Suprapubic skin (tissue), 4 donors: ENCODE measurements around the gene PPME1. TPM values are rescaled to one million over a fixed set of nuclear protein-coding genes. Genes with fewer than 3 reads are reported as not detected.

ENCODE experiments used
- DNase-seq, 2 donors: peaks; one replicate each; pipeline ENCODE4 v3.0.0-alpha.2; 2019; ENCODE audit warnings: low spot score in 2 of 2
- H3K27ac ChIP-seq: fragments of 200-600 bp; sonication (generic); one replicate; pipeline ENCODE4 v1.5.1; 2019
- H3K27me3 ChIP-seq: fragments of 200-600 bp; sonication (generic); one replicate; pipeline ENCODE4 v1.5.1; 2019
- H3K36me3 ChIP-seq: fragments of 200-600 bp; sonication (generic); one replicate; pipeline ENCODE4 v1.5.1; 2019
- H3K4me1 ChIP-seq: fragments of 200-600 bp; sonication (generic); one replicate; pipeline ENCODE4 v1.5.1; 2019
- H3K4me3 ChIP-seq: fragments of 200-600 bp; sonication (generic); one replicate; pipeline ENCODE4 v1.5.1; 2019; ENCODE audit warnings: mild to moderate bottlenecking
- H3K9me3 ChIP-seq: fragments of 200-600 bp; sonication (generic); one replicate; pipeline ENCODE4 v1.5.1; 2019
- EP300 ChIP-seq: sonication (generic); formaldehyde crosslinking; IDR thresholded peaks from one replicate; pipeline ENCODE4 v1.6.1; 2017; ENCODE audit warnings: antibody characterized with exemption
- POLR2A ChIP-seq, 2 donors: fragments of 450-650 bp; IDR thresholded peaks; one replicate each; pipeline ENCODE4 v1.6.1; 2017; ENCODE audit warnings: antibody characterized with exemption in 2 of 2, mild to moderate bottlenecking in 2 of 2, moderate library complexity in 2 of 2
- POLR2AphosphoS5 ChIP-seq, 3 donors: sonication (generic); formaldehyde crosslinking; IDR thresholded peaks; one replicate each; pipeline ENCODE4 v1.6.1; 2017; ENCODE audit warnings: antibody characterized with exemption in 3 of 3
- WGBS: methylation state at CpG from one replicate; pipeline ENCODE4 v1.1.5; 2018; 5-methylcytosine and 5-hydroxymethylcytosine counted together
- total RNA-seq, 4 donors: library from RNA; depleted of rRNA; stranded (reverse); fragments of >200 nt; gene quantifications; one replicate each; pipeline ENCODE4 v1.1.0, GENCODE V29; 2016
- TF ChIP-seq, protein P1 (sequence below), 2 donors: fragments of 200-600 bp in 1 of 2; fragments of 450-650 bp in 1 of 2; sonication (generic) in 1 of 2; IDR thresholded peaks; one replicate each; pipeline ENCODE4 v1.5.1; 2016 to 2019; ENCODE audit warnings: antibody characterized with exemption in 2 of 2, mild to moderate bottlenecking in 1 of 2, moderate library complexity in 1 of 2

PPME1 gene
- total RNA-seq, 4 donors from 2014 or later = 31.3 to 47.1 (median 40.6) TPM

DNA sequence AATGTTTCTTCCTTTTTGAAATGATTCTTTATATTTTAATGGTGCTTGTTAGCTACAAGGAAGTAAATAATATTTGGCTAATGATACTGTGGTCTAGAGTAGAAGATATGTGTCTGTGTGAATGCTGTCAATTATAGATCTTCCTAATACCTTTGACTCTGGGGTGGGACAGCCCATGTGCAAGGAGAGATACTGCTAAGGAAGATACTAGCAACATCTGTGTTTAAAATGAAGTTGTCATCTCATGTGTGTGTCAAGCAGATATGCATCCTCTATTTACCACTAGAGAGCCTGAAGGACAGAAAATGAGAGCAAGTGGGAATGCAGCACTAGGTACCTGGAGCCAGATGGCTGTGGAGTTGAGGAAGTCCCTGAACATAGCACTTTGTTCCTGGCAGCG is 34.1 kb downstream of the PPME1 start:
- DNase-seq = no peak
- Histone ChIP-seq H3K27ac (no peak overlapping the region), H3K4me1 (no peaks in the 10 kb centered on the region), H3K4me3 (no peak overlapping the region), H3K27me3 (no peaks in the 10 kb centered on the region), H3K9me3 (no peaks in the 10 kb centered on the region), H3K36me3 (peaks cover 46% of the 10 kb centered on the region)
- TF ChIP-seq, protein P1, sequence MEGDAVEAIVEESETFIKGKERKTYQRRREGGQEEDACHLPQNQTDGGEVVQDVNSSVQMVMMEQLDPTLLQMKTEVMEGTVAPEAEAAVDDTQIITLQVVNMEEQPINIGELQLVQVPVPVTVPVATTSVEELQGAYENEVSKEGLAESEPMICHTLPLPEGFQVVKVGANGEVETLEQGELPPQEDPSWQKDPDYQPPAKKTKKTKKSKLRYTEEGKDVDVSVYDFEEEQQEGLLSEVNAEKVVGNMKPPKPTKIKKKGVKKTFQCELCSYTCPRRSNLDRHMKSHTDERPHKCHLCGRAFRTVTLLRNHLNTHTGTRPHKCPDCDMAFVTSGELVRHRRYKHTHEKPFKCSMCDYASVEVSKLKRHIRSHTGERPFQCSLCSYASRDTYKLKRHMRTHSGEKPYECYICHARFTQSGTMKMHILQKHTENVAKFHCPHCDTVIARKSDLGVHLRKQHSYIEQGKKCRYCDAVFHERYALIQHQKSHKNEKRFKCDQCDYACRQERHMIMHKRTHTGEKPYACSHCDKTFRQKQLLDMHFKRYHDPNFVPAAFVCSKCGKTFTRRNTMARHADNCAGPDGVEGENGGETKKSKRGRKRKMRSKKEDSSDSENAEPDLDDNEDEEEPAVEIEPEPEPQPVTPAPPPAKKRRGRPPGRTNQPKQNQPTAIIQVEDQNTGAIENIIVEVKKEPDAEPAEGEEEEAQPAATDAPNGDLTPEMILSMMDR (IDR thresholded peaks at IDR 0.05) = no peak
- TF ChIP-seq POLR2AphosphoS5 (IDR thresholded peaks at IDR 0.05) = no peak
- 96% methylated on average over 1 of the region's 1 CpG for WGBS

GRCh38 chr11:74206746-74207145 is 35.7 kb downstream of the PPME1 start:
- TF ChIP-seq, protein P1 (IDR thresholded peaks at IDR 0.05) = no peak
- TF ChIP-seq POLR2AphosphoS5 (IDR thresholded peaks at IDR 0.05) (no peak), POLR2A (IDR thresholded peaks at IDR 0.05) (no peak), EP300 (no peak)
- H3K27ac ChIP-seq = no peak overlapping the region
- peaks cover 50% of the 10 kb centered on the region for H3K36me3 ChIP-seq
- no peak for DNase-seq
- 96% methylated on average over 1 of the region's 1 CpG for WGBS
- H3K27me3 ChIP-seq = no peaks in the 10 kb centered on the region
- no peaks in the 10 kb centered on the region for H3K4me1 ChIP-seq
- no peak overlapping the region for H3K4me3 ChIP-seq
- no peaks in the 10 kb centered on the region for H3K9me3 ChIP-seq

- Histone ChIP-seq H3K9me3 (no peaks in the 10 kb centered on the region), H3K27me3 (no peaks in the 10 kb centered on the region), H3K4me3 (no peak overlapping the region), H3K4me1 (no peaks in the 10 kb centered on the region), H3K36me3 (peaks cover 66% of the 10 kb centered on the region), H3K27ac (no peak overlapping the region)
- no peak for TF ChIP-seq POLR2A (IDR thresholded peaks at IDR 0.05)
- no peak for TF ChIP-seq POLR2AphosphoS5 (IDR thresholded peaks at IDR 0.05)
- TF ChIP-seq, protein P1 (IDR thresholded peaks at IDR 0.05) = no peak
- no peak for TF ChIP-seq EP300
- no peak for DNase-seq
Observed at GRCh38 chr11:74208507-74208906, 37.4 kb downstream of the PPME1 start.

DNA sequence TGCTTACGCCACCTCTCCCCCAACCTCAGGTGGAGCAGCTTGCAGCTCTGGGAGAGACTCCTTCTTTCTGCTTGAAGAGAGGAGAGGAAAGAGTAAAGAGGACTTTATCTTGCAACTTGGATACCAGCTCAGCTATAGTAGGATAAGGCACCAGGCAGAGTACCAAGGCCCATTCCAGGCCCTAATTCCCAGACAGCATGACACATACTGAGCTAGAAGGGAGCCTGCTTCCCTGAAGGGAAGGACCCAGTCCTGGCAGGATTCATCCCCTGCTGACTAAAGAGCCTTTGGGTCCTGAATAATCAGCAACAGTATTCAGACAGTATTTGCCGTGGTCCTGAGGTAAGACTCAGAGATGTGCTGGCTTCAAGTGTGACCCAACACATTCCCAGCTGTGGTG is 41.4 kb downstream of the PPME1 start:
- 94% methylated on average over 2 of the region's 2 CpGs for WGBS
- TF ChIP-seq EP300 (no peak), POLR2A (IDR thresholded peaks at IDR 0.05) (no peak), POLR2AphosphoS5 (IDR thresholded peaks at IDR 0.05) (no peak)
- TF ChIP-seq, protein P1 (IDR thresholded peaks at IDR 0.05) = no peak
- H3K9me3 ChIP-seq = no peaks in the 10 kb centered on the region
- peaks cover 46% of the 10 kb centered on the region for H3K36me3 ChIP-seq
- DNase-seq = no peak
- no peaks in the 10 kb centered on the region for H3K4me1 ChIP-seq
- no peak overlapping the region for H3K27ac ChIP-seq
- H3K27me3 ChIP-seq = no peaks in the 10 kb centered on the region
- H3K4me3 ChIP-seq = no peak overlapping the region

- Histone ChIP-seq H3K27ac (no peak overlapping the region), H3K9me3 (no peaks in the 10 kb centered on the region), H3K4me3 (no peak overlapping the region), H3K4me1 (no peaks in the 10 kb centered on the region), H3K36me3 (peaks cover 3% of the 10 kb centered on the region), H3K27me3 (no peaks in the 10 kb centered on the region)
- TF ChIP-seq, protein P1 (IDR thresholded peaks at IDR 0.05) = no peak
- TF ChIP-seq POLR2AphosphoS5 (IDR thresholded peaks at IDR 0.05) (no peak), EP300 (no peak), POLR2A (IDR thresholded peaks at IDR 0.05) (no peak)
- DNase-seq = no peak
- 53% methylated on average over 1 of the region's 1 CpG for WGBS
Observed at GRCh38 chr11:74220376-74220775, 49.3 kb downstream of the PPME1 start.
